ENCODE data around the gene TRIM67.

DNA sequence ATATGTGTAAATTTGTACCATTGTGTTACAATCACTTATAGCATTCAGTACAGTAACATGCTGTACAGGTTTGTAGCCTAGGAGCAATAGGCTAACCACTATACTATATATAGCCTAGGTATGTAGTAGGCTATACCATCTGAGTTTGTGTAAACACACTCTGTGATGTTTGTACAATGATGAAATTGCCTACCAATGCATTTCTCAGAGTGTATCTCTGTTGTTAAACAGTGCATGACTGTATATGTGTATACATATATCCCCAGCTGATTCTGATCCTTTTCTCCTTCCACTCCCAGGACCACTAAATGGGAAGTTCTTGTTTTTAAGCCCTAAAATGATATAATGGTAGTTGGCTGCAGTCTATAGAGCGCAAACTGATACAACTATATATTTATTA lies 86.9 kb downstream of the TRIM67 start:
- TF ChIP-seq CTCF (IDR thresholded peaks at IDR 0.05) = no peak
- no peak for TF ChIP-seq EZH2 (IDR thresholded peaks at IDR 0.05; ENCODE audit: borderline replicate concordance, insufficient read depth, low read depth, low read length, poor library complexity, severe bottlenecking)
